Astrocyte (in vitro differentiated cells and primary cell): ENCODE measurements around the gene VSTM4. TPM values are rescaled to one million over a fixed set of nuclear protein-coding genes. Genes with fewer than 3 reads are reported as not detected.

Source experiments
- DNase-seq: peaks from one replicate; pipeline ENCODE4 v3.0.0-alpha.2; 2010; ENCODE audit warnings: low read depth
- FAIRE-seq: peaks from 2 replicates; lab custom pipeline; 2011; peaks lifted over from hg19 to GRCh38; lab: Jason Lieb, UNC
- H2AFZ ChIP-seq: 2 replicates; pipeline ENCODE4 v1.6.0; 2012; ENCODE audit warnings: low read depth, low read length, inconsistent platforms
- H3K27ac ChIP-seq: 2 replicates; pipeline ENCODE4 v1.5.1; 2011; ENCODE audit warnings: low read depth, low read length, inconsistent platforms
- H3K27me3 ChIP-seq: 2 replicates; pipeline ENCODE4 v1.6.0; 2011; ENCODE audit warnings: low read length, inconsistent platforms; ENCODE audit not compliant: insufficient read depth
- H3K36me3 ChIP-seq: 2 replicates; pipeline ENCODE4 v1.5.1; 2011; ENCODE audit warnings: low read length, inconsistent platforms; ENCODE audit not compliant: insufficient read depth
- H3K4me1 ChIP-seq: 2 replicates; pipeline ENCODE4 v1.5.1; 2011; ENCODE audit warnings: low read length, inconsistent platforms; ENCODE audit not compliant: insufficient read depth
- H3K4me2 ChIP-seq: 2 replicates; pipeline ENCODE4 v1.6.0; 2012; ENCODE audit warnings: low read length, inconsistent platforms
- H3K4me3 ChIP-seq: 2 replicates; pipeline ENCODE4 v1.5.1; 2011; ENCODE audit warnings: low read depth, mild to moderate bottlenecking, low read length, inconsistent platforms; ENCODE audit not compliant: insufficient read depth
- H3K79me2 ChIP-seq: 2 replicates; pipeline ENCODE4 v1.6.0; 2012; ENCODE audit warnings: mild to moderate bottlenecking, low read length, inconsistent platforms; ENCODE audit not compliant: insufficient read depth
- H3K9ac ChIP-seq: 2 replicates; pipeline ENCODE4 v1.6.0; 2012; ENCODE audit warnings: mild to moderate bottlenecking, low read length, inconsistent platforms
- H3K9me3 ChIP-seq: 2 replicates; pipeline ENCODE4 v1.5.1; 2012; ENCODE audit warnings: low read depth, mild to moderate bottlenecking, low read length, inconsistent platforms; ENCODE audit not compliant: insufficient read depth
- H4K20me1 ChIP-seq: 2 replicates; pipeline ENCODE4 v1.6.0; 2012; ENCODE audit warnings: low read length, inconsistent platforms; ENCODE audit not compliant: insufficient read depth
- H3K27ac Mint-ChIP-seq: one replicate; pipeline ENCODE4 v1.8.0; 2021; ENCODE audit warnings: mild to moderate bottlenecking, mixed read lengths; ENCODE audit not compliant: unreplicated experiment
- H3K27me3 Mint-ChIP-seq: one replicate; pipeline ENCODE4 v1.8.0; 2021; ENCODE audit warnings: low read depth, mixed read lengths; ENCODE audit not compliant: unreplicated experiment
- H3K36me3 Mint-ChIP-seq: one replicate; pipeline ENCODE4 v1.8.0; 2021; ENCODE audit warnings: low read depth, mixed read lengths; ENCODE audit not compliant: unreplicated experiment
- H3K4me1 Mint-ChIP-seq: one replicate; pipeline ENCODE4 v1.8.0; 2021; ENCODE audit warnings: low read depth, mixed read lengths; ENCODE audit not compliant: unreplicated experiment
- H3K4me3 Mint-ChIP-seq: one replicate; pipeline ENCODE4 v1.8.0; 2021; ENCODE audit warnings: mild to moderate bottlenecking, moderate library complexity, mixed read lengths; ENCODE audit not compliant: unreplicated experiment
- H3K9me3 Mint-ChIP-seq: one replicate; pipeline ENCODE4 v1.8.0; 2021; ENCODE audit warnings: mild to moderate bottlenecking, mixed read lengths; ENCODE audit not compliant: unreplicated experiment
- CTCF ChIP-seq: IDR thresholded peaks from 2 replicates; pipeline ENCODE4 v1.5.1; 2011; ENCODE audit warnings: low read depth, mild to moderate bottlenecking, inconsistent platforms, low read length, moderate library complexity; ENCODE audit not compliant: insufficient read depth
- EZH2 ChIP-seq: IDR thresholded peaks from 2 replicates; pipeline ENCODE4 v1.6.1; 2012; ENCODE audit warnings: mild to moderate bottlenecking, low read length, inconsistent platforms; ENCODE audit not compliant: insufficient read depth
- total RNA-seq: library from RNA; stranded (reverse); gene quantifications from 2 replicates; pipeline ENCODE4 v1.2.1, GENCODE V29; 2021

Gene VSTM4
- total RNA-seq, 1 donor from 2014 or later = 1.1 TPM

GRCh38 chr10:49023071-49023470, 92.3 kb downstream of the VSTM4 start:
- Histone ChIP-seq H3K4me2 (no peak overlapping the region), H3K36me3 (no peaks in the 10 kb centered on the region), H3K27me3 (no peaks in the 10 kb centered on the region), H3K79me2 (no peaks in the 10 kb centered on the region), H4K20me1 (no peaks in the 10 kb centered on the region), H2AFZ (no peak overlapping the region), H3K9ac (no peak overlapping the region), H3K9me3 (no peaks in the 10 kb centered on the region), H3K4me1 (no peaks in the 10 kb centered on the region), H3K27ac (no peak overlapping the region), H3K4me3 (no peak overlapping the region)
- H3K27ac Mint-ChIP-seq = no peak overlapping the region
- peaks cover 3% of the 10 kb centered on the region for H3K9me3 Mint-ChIP-seq
- H3K4me3 Mint-ChIP-seq = no peak overlapping the region
- no peaks in the 10 kb centered on the region for H3K36me3 Mint-ChIP-seq
- DNase-seq = no peak
- H3K27me3 Mint-ChIP-seq = peaks cover 16% of the 10 kb centered on the region
- TF ChIP-seq CTCF (no peak), EZH2 (no peak)
- FAIRE-seq = no peak
- H3K4me1 Mint-ChIP-seq = no peaks in the 10 kb centered on the region

GRCh38 chr10:49021685-49022084, 93.6 kb downstream of the VSTM4 start:
- Mint-ChIP-seq H3K4me1 (no peaks in the 10 kb centered on the region), H3K27ac (no peak overlapping the region), H3K9me3 (peaks cover 3% of the 10 kb centered on the region), H3K27me3 (peaks cover 6% of the 10 kb centered on the region), H3K36me3 (no peaks in the 10 kb centered on the region), H3K4me3 (no peak overlapping the region)
- H3K4me2 ChIP-seq = no peak overlapping the region
- no peaks in the 10 kb centered on the region for H3K9me3 ChIP-seq
- no peaks in the 10 kb centered on the region for H3K27me3 ChIP-seq
- no peak overlapping the region for H3K27ac ChIP-seq
- TF ChIP-seq EZH2 = no peak
- no peak for TF ChIP-seq CTCF
- no peaks in the 10 kb centered on the region for H3K4me1 ChIP-seq
- H3K9ac ChIP-seq = no peak overlapping the region
- H3K4me3 ChIP-seq = no peak overlapping the region
- H3K79me2 ChIP-seq = no peaks in the 10 kb centered on the region
- DNase-seq (no peak), FAIRE-seq (no peak)
- no peak overlapping the region for H2AFZ ChIP-seq
- H3K36me3 ChIP-seq = no peaks in the 10 kb centered on the region
- H4K20me1 ChIP-seq = no peaks in the 10 kb centered on the region

- TF ChIP-seq EZH2 = no peak
- no peak for TF ChIP-seq CTCF
- H3K4me3 ChIP-seq = no peak overlapping the region
- Mint-ChIP-seq H3K9me3 (peaks cover 3% of the 10 kb centered on the region), H3K4me3 (no peak overlapping the region), H3K4me1 (no peaks in the 10 kb centered on the region), H3K27ac (no peak overlapping the region), H3K27me3 (peaks cover 33% of the 10 kb centered on the region), H3K36me3 (no peaks in the 10 kb centered on the region)
- FAIRE-seq = no peak
- H3K27ac ChIP-seq = no peak overlapping the region
- H2AFZ ChIP-seq = no peak overlapping the region
- H3K27me3 ChIP-seq = no peaks in the 10 kb centered on the region
- no peaks in the 10 kb centered on the region for H3K4me1 ChIP-seq
- no peak overlapping the region for H3K9ac ChIP-seq
- no peaks in the 10 kb centered on the region for H3K9me3 ChIP-seq
- H3K4me2 ChIP-seq = no peak overlapping the region
- H3K79me2 ChIP-seq = no peaks in the 10 kb centered on the region
- no peak for DNase-seq
- H3K36me3 ChIP-seq = no peaks in the 10 kb centered on the region
- H4K20me1 ChIP-seq = no peaks in the 10 kb centered on the region
These were observed 99.6 kb downstream of the VSTM4 start for GRCh38 chr10:49015700-49016099.
